GM10248 (cell line): ENCODE measurements around the gene TPCN1.

Experiments used
- CTCF ChIA-PET: fragments of 300-600 bp; sonication (Branson Sonifier 250); formaldehyde crosslinking; extraction: SDS; loops from one replicate; lab custom pipeline; 2021; ENCODE audit warnings: antibody characterized with exemption; lab: Yijun Ruan, JAX
- POLR2A ChIA-PET: fragments of 350-650 bp; sonication (Branson Sonifier 250); formaldehyde crosslinking; extraction: SDS; loops from one replicate; lab custom pipeline; 2020; ENCODE audit warnings: antibody characterized with exemption; lab: Yijun Ruan, JAX
- DNase-seq: peaks from one replicate; pipeline ENCODE4 v3.0.0; 2012; ENCODE audit errors: extremely low spot score
- CTCF ChIP-seq: IDR thresholded peaks from 2 replicates; pipeline ENCODE4 v1.5.1; 2012; ENCODE audit warnings: mild to moderate bottlenecking, low read depth; ENCODE audit errors: extremely low read depth, missing control alignments, control extremely low read depth

Gene TPCN1

GRCh38 chr12:113296557-113297213, 75.4 kb downstream of the TPCN1 start:
- ChIA-PET CTCF (no interaction called here), POLR2A (no interaction called here)
- DNase-seq, result no peak
- TF ChIP-seq CTCF, result no peak

- TF ChIP-seq CTCF, result no peak
- ChIA-PET CTCF (interaction anchor here (1.2 kb wide), 1 partner anchor 15 kb away, joined by 5 read pairs; no protein-coding TSS in a partner anchor), POLR2A (no interaction called here)
- DNase-seq, result no peak
Observed at GRCh38 chr12:113297214-113297587, 75.9 kb downstream of the TPCN1 start.

- no peak for TF ChIP-seq CTCF
- POLR2A ChIA-PET, result no interaction called here
- CTCF ChIA-PET, result interaction anchor here (1.2 kb wide), 1 partner anchor 14 kb away, joined by 5 read pairs; no protein-coding TSS in a partner anchor
- DNase-seq, result no peak
Observed at GRCh38 chr12:113297621-113298471, 76.6 kb downstream of the TPCN1 start.

- CTCF ChIA-PET, result interaction anchor here (1.2 kb wide), 1 partner anchor 13 kb away, joined by 5 read pairs; no protein-coding TSS in a partner anchor
- POLR2A ChIA-PET, result no interaction called here
- TF ChIP-seq CTCF, result no peak
- DNase-seq, result no peak
Observed at GRCh38 chr12:113298472-113298817, 77.2 kb downstream of the TPCN1 start.

- no peak for DNase-seq
- no peak for TF ChIP-seq CTCF
- ChIA-PET POLR2A (no interaction called here), CTCF (no interaction called here)
Observed at GRCh38 chr12:113298861-113299545, 77.7 kb downstream of the TPCN1 start.

- POLR2A ChIA-PET, result no interaction called here
- CTCF ChIA-PET, result no interaction called here
Observed at GRCh38 chr12:113299619-113300237, 78.5 kb downstream of the TPCN1 start.

More at GRCh38 chr12:113299619-113300237, 78.5 kb downstream of the TPCN1 start:
- no peak for TF ChIP-seq CTCF
- DNase-seq, result no peak
